GM21447 (cell line): ENCODE measurements around the gene KPTN.

ENCODE experiments used
- ATAC-seq: cut with Tn5 transposase; IDR thresholded peaks from one replicate; pipeline ENCODE4 v1.9.1; 2021; ENCODE audit not compliant: unreplicated experiment

The KPTN gene

GRCh38 chr19:47483800-47484690 lies at the start of gene KPTN:
Gene KPTN (minus strand): TSS chr19:47484219. CDS start chr19:47484160, 59 bp downstream.
- peak; percentile 53 for ATAC-seq

GRCh38 chr19:47531640-47532387 lies 47.8 kb upstream of the KPTN start:
- ATAC-seq = no peak

- no peak for ATAC-seq
These were observed 45.2 kb upstream of the KPTN start for GRCh38 chr19:47529018-47529742.

- ATAC-seq = no peak
These were observed 42.8 kb upstream of the KPTN start for GRCh38 chr19:47526798-47527197.

GRCh38 chr19:47523473-47523872 lies 39.5 kb upstream of the KPTN start:
- no peak for ATAC-seq

- ATAC-seq = no peak
These were observed 37.6 kb upstream of the KPTN start for GRCh38 chr19:47521473-47522180.

- ATAC-seq = no peak
These were observed 36.8 kb upstream of the KPTN start for GRCh38 chr19:47520839-47521238.

- ATAC-seq = no peak
These were observed 36.4 kb upstream of the KPTN start for GRCh38 chr19:47520343-47520806.

GRCh38 chr19:47518854-47519253 lies 34.8 kb upstream of the KPTN start:
- ATAC-seq = no peak

GRCh38 chr19:47518139-47518538 lies 34.1 kb upstream of the KPTN start:
- no peak for ATAC-seq

GRCh38 chr19:47514869-47515588 lies 31.0 kb upstream of the KPTN start, which contains the start of gene NAPA:
Gene NAPA (minus strand): TSS chr19:47515063. CDS start chr19:47514940, 123 bp downstream.
- ATAC-seq = peak; percentile 74

GRCh38 chr19:47514151-47514868 lies 30.3 kb upstream of the KPTN start:
- ATAC-seq = peak; percentile 2

- no peak for ATAC-seq
These were observed 28.9 kb upstream of the KPTN start for GRCh38 chr19:47512948-47513319.

- no peak for ATAC-seq
These were observed 28.3 kb upstream of the KPTN start for GRCh38 chr19:47512183-47512947.

- no peak for ATAC-seq
These were observed 27.7 kb upstream of the KPTN start for GRCh38 chr19:47511681-47512080.

- no peak for ATAC-seq
These were observed 27.1 kb upstream of the KPTN start for GRCh38 chr19:47511128-47511517.

GRCh38 chr19:47510516-47511127 lies 26.6 kb upstream of the KPTN start:
- ATAC-seq = no peak

GRCh38 chr19:47509973-47510372 lies 26.0 kb upstream of the KPTN start:
- no peak for ATAC-seq
